B cell (primary cell): ENCODE data around the gene GSTO2. TPM values are rescaled to one million over a fixed set of nuclear protein-coding genes. Genes with fewer than 3 reads are reported as not detected.

Experiments
- ATAC-seq: fragments of 200-7000 bp; cut with Tn5 transposase; one replicate; pipeline ENCODE4 v1.10.0; 2021; ENCODE audit warnings: low read depth, mild to moderate bottlenecking, moderate number of reproducible peaks, moderate library complexity
- CTCF ChIA-PET: fragments of 350-600 bp; sonication (Branson Sonifier 250); formaldehyde crosslinking; loops from one replicate; lab custom pipeline; 2021; ENCODE audit warnings: antibody characterized with exemption, inconsistent platforms; lab: Charles Lee
- POLR2A ChIA-PET: fragments of 350-600 bp; sonication (Branson Sonifier 250); formaldehyde crosslinking; loops from one replicate; lab custom pipeline; 2021; ENCODE audit warnings: antibody characterized with exemption; lab: Charles Lee
- DNase-seq: peaks from one replicate; pipeline ENCODE4 v3.0.0; 2013
- H2AFZ ChIP-seq: 2 replicates; pipeline ENCODE4 v1.6.1; 2012; ENCODE audit warnings: mild to moderate bottlenecking, low read depth, low read length; ENCODE audit not compliant: insufficient read depth, poor library complexity, severe bottlenecking
- H3K27ac ChIP-seq, 2 donors: 1 replicate in 1 of 2; 2 replicates in 1 of 2; pipeline ENCODE4 v1.5.1; 2012 to 2013; ENCODE audit warnings: low read length in 2 of 2, mild to moderate bottlenecking in 2 of 2, moderate library complexity in 1 of 2
- H3K27me3 ChIP-seq, 4 experiments: fragments of 200-600 bp in 1 of 4; sonication (generic) in 1 of 4; replicated peaks in 1 of 4; 1 replicate in 2 of 4; 2 replicates in 2 of 4; pipeline versions ENCODE4 v1.6.1 to v1.7.0; 2013 to 2016; ENCODE audit warnings: low read length in 3 of 4, mild to moderate bottlenecking in 2 of 4, mixed read lengths in 1 of 4, moderate library complexity in 1 of 4; ENCODE audit not compliant: insufficient read depth in 4 of 4, control insufficient read depth in 3 of 4; ENCODE audit errors: control extremely low read depth in 1 of 4
- H3K36me3 ChIP-seq, 2 experiments: replicated peaks in 1 of 2; 1 replicate in 1 of 2; 2 replicates in 1 of 2; pipeline versions ENCODE4 v1.6.1 to v1.7.1; 2013; ENCODE audit warnings: low read length in 1 of 2; ENCODE audit not compliant: insufficient read depth in 2 of 2, control insufficient read depth in 1 of 2; ENCODE audit errors: control extremely low read depth in 1 of 2, extremely low read depth in 1 of 2
- H3K4me1 ChIP-seq, 2 donors: fragments of 200-600 bp in 1 of 2; sonication (generic) in 1 of 2; 1 replicate in 1 of 2; 2 replicates in 1 of 2; pipeline versions ENCODE4 v1.5.1 to v1.6.1; 2013 to 2017; ENCODE audit warnings: low read length in 2 of 2; ENCODE audit not compliant: control insufficient read depth in 2 of 2, insufficient read depth in 2 of 2
- H3K4me2 ChIP-seq: replicated peaks from 2 replicates; pipeline ENCODE3; 2012; ENCODE audit warnings: mild to moderate bottlenecking, low read depth, low read length; ENCODE audit not compliant: poor library complexity, severe bottlenecking
- H3K4me3 ChIP-seq, 5 experiments: fragments of 200-600 bp in 1 of 5; sonication (generic) in 1 of 5; 1 replicate in 3 of 5; 2 replicates in 2 of 5; pipeline versions ENCODE4 v1.5.1 to v1.7.0; 2011 to 2016; ENCODE audit warnings: low read length in 4 of 5, mild to moderate bottlenecking in 4 of 5, low read depth in 2 of 5, control low read depth in 1 of 5, moderate library complexity in 1 of 5; ENCODE audit not compliant: insufficient read depth in 1 of 5; ENCODE audit errors: control extremely low read depth in 1 of 5, extremely low read depth in 1 of 5
- H3K79me2 ChIP-seq: fragments of 200-600 bp; sonication (generic); one replicate; pipeline ENCODE4 v1.6.0; 2016; ENCODE audit warnings: low read length; ENCODE audit not compliant: control insufficient read depth, insufficient read depth
- H3K9ac ChIP-seq: fragments of 200-600 bp; sonication (generic); 2 replicates; pipeline ENCODE4 v1.6.1; 2017; ENCODE audit warnings: mild to moderate bottlenecking, low read length, moderate library complexity
- H3K9me3 ChIP-seq, 3 donors: one replicate each; pipeline versions ENCODE4 v1.6.1 to v1.7.1; 2013; ENCODE audit warnings: low read length in 2 of 3; ENCODE audit not compliant: control insufficient read depth in 2 of 3, insufficient read depth in 1 of 3; ENCODE audit errors: control extremely low read depth in 1 of 3
- H4K20me1 ChIP-seq: 2 replicates; pipeline ENCODE4 v1.6.0; 2012; ENCODE audit warnings: mild to moderate bottlenecking, low read length; ENCODE audit not compliant: insufficient read depth, control insufficient read depth, poor library complexity, severe bottlenecking
- H3K27ac Mint-ChIP-seq: one replicate; pipeline ENCODE4 v1.8.0; 2021; ENCODE audit warnings: mixed read lengths
- H3K27me3 Mint-ChIP-seq: one replicate; pipeline ENCODE4 v1.8.0; 2021; ENCODE audit warnings: mixed read lengths
- H3K4me1 Mint-ChIP-seq: one replicate; pipeline ENCODE4 v1.8.0; 2021; ENCODE audit warnings: mixed read lengths
- H3K4me3 Mint-ChIP-seq: one replicate; pipeline ENCODE4 v1.8.0; 2021; ENCODE audit warnings: mixed read lengths
- H3K9me3 Mint-ChIP-seq: one replicate; pipeline ENCODE4 v1.8.0; 2022; ENCODE audit warnings: mixed read lengths; ENCODE audit not compliant: insufficient read depth
- EZH2 ChIP-seq: IDR thresholded peaks from 2 replicates; pipeline ENCODE4 v1.6.1; 2012; ENCODE audit warnings: borderline replicate concordance, low read depth, mild to moderate bottlenecking, moderate library complexity, low read length; ENCODE audit not compliant: insufficient read depth, poor library complexity, severe bottlenecking
- WGBS: methylation state at CpG from one replicate; pipeline ENCODE4 v1.1.5; 2013; ENCODE audit warnings: missing lambda C conversion rate; ENCODE audit not compliant: insufficient coverage; 5-methylcytosine and 5-hydroxymethylcytosine counted together
- intact Hi-C: fragments of 100-400 bp; cut with micrococcal nuclease; formaldehyde crosslinking; loops from one replicate; pipeline ENCODE4 v1.10.0; 2022
- polyA plus RNA-seq: library from polyadenylated mRNA; depleted of rRNA; stranded (reverse); fragments of >200 nt; gene quantifications from 2 replicates; pipeline ENCODE4 v1.2.3, GENCODE V29; 2012
- total RNA-seq, 2 donors: library from RNA; stranded (reverse); fragments of 120-200 nt in 1 of 2; gene quantifications; 1 replicate in 1 of 2; 2 replicates in 1 of 2; pipeline versions ENCODE4 v1.2.3 to v1.2.4, GENCODE V29; 2013 to 2022
- TF ChIP-seq, protein P1 (sequence below): fragments of 200-600 bp; IDR thresholded peaks from one replicate; pipeline ENCODE4 v1.8.0; 2022; ENCODE audit warnings: antibody characterized with exemption, mild to moderate bottlenecking

Gene GSTO2
- total and polyA plus RNA-seq, 2 donors (not counting 1 experiment from before 2014, with no cell fraction given), result 0.16 to 0.89 TPM

DNA sequence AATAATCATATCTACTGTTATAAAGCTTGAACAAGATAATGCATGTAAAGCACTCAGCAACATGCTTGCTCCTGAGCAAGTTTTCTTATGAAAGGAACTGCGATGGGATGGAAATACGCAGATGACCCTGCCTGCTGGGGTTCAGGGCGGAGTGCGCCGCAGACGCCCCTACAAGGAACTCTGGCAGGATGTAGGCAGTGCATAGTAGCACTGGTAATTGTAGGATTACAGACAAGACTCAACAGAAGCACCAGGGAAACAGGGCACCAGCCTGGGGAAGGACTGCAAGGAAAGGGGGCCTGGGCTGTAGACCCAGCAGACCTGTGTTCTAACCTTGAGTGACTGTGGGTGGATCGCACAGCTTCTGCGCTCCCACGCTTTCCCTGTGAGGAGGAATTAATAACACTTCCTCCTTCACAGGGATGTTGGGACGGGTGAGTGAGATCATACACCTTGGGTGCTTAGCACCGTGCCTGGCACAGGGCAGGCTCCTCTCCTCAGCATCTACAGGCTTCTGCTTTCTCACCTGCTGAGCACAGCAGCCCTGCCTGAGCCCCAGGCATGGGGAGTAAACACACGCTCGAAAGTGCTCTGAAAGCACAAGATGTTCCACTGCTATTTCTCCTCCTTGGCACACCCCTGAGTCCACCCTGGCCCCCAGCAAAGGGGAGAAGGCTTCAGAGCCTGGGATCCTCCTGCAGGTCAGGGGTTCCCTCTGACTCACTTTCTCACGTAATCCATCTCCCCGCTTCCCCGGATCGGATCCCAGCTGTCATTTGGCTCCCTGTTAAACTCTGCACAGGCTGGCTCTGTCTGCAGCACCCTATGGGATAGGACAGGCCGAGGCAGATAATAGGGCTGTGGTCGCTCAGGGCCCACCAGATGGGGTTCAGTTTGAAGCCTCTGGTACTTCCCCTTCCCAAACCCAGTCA, 50.1 kb downstream of the GSTO2 start:
- ChIA-PET POLR2A (no interaction called here), CTCF (interaction anchor here (2.2 to 23.3 kb wide), 3 partner anchors 13 to 29 kb away, joined by 6 to 594 read pairs (median 108); partner anchors contain the start of gene CFAP58)
- H3K4me2 ChIP-seq, result peak overlapping the region; percentile 20
- no peaks in the 10 kb centered on the region for H3K27me3 ChIP-seq
- peaks cover 69% of the 10 kb centered on the region for H3K4me1 Mint-ChIP-seq
- no peak overlapping the region for H2AFZ ChIP-seq
- peaks cover 64 to 69% of the 10 kb centered on the region in 2 donors for H3K4me1 ChIP-seq
- WGBS, result 81% methylated on average over 16 of the region's 19 CpGs
- intact Hi-C loops, result no loop called here
- peaks cover 99% of the 10 kb centered on the region for H4K20me1 ChIP-seq
- H3K27ac ChIP-seq, result peak overlapping the region in 1 of 2 donors; percentile 31
- H3K27me3 Mint-ChIP-seq, result no peaks in the 10 kb centered on the region
- H3K9ac ChIP-seq, result no peak overlapping the region
- no peak overlapping the region for H3K4me3 ChIP-seq
- H3K4me3 Mint-ChIP-seq, result peak overlapping the region; percentile 26
- no peaks in the 10 kb centered on the region for H3K9me3 Mint-ChIP-seq
- peaks cover 0 to 30% of the 10 kb centered on the region in 2 experiments for H3K36me3 ChIP-seq
- H3K9me3 ChIP-seq, result no peaks in the 10 kb centered on the region
- TF ChIP-seq, protein P1, sequence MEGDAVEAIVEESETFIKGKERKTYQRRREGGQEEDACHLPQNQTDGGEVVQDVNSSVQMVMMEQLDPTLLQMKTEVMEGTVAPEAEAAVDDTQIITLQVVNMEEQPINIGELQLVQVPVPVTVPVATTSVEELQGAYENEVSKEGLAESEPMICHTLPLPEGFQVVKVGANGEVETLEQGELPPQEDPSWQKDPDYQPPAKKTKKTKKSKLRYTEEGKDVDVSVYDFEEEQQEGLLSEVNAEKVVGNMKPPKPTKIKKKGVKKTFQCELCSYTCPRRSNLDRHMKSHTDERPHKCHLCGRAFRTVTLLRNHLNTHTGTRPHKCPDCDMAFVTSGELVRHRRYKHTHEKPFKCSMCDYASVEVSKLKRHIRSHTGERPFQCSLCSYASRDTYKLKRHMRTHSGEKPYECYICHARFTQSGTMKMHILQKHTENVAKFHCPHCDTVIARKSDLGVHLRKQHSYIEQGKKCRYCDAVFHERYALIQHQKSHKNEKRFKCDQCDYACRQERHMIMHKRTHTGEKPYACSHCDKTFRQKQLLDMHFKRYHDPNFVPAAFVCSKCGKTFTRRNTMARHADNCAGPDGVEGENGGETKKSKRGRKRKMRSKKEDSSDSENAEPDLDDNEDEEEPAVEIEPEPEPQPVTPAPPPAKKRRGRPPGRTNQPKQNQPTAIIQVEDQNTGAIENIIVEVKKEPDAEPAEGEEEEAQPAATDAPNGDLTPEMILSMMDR, result no peak
- TF ChIP-seq EZH2, result no peak
- DNase-seq, result no peak
- ATAC-seq, result no peak
- H3K79me2 ChIP-seq, result peaks cover 88% of the 10 kb centered on the region
- H3K27ac Mint-ChIP-seq, result peak overlapping the region; percentile 78
